Measurements from ENCODE around the gene TOMT. TPM values are rescaled to one million over a fixed set of nuclear protein-coding genes. Genes with fewer than 3 reads are reported as not detected.
"Not testable (repeated sequence)": the region's sequence is repeated elsewhere in the genome, so short reads cannot be mapped to it uniquely, and the experiment has no call there.

Gene TOMT
- total RNA-seq, 2 experiments from 2014 or later, result not detected

GRCh38 chr11:72144807-72145565 lies 39.3 kb downstream of the TOMT start:
- BruUV-seq (replicated peaks), result no TSS peak
- no peaks in the 10 kb centered on the region for H3K4me1 ChIP-seq (ENCODE audit: insufficient read depth, low read length, poor library complexity, severe bottlenecking)
- H2AFZ ChIP-seq (ENCODE audit: low read length), result no peak overlapping the region
- H3K4me2 ChIP-seq (ENCODE audit: low read length), result no peak overlapping the region
- H4K20me1 ChIP-seq (ENCODE audit: insufficient read depth, low read length), result no peaks in the 10 kb centered on the region
- intact Hi-C loops (cut with micrococcal nuclease; ENCODE audit: unreplicated experiment), result loop anchor here (1.0 kb wide), 2 partner anchors 120 to 168 kb away; no protein-coding TSS in a partner anchor
- no peak overlapping the region for H3K4me3 ChIP-seq (ENCODE audit: low read depth, low read length, poor library complexity, severe bottlenecking)
- H3K36me3 ChIP-seq (ENCODE audit: insufficient read depth, low read length), result no peaks in the 10 kb centered on the region
- no peaks in the 10 kb centered on the region for H3K79me2 ChIP-seq (ENCODE audit: insufficient read depth, low read depth, low read length)
- no peaks in the 10 kb centered on the region for H3K9me3 ChIP-seq (ENCODE audit: low read length)
- H3K9me2 ChIP-seq (ENCODE audit: insufficient read depth, low read length), result no peaks in the 10 kb centered on the region
- DNase-seq (ENCODE audit: low spot score), result no peak
- no peak overlapping the region for H3K27ac ChIP-seq (ENCODE audit: low read depth, low read length, poor library complexity, severe bottlenecking)
- CTCF ChIA-PET (ENCODE audit: unreplicated experiment), result no interaction called here
- POLR2A ChIA-PET, result interaction anchor here (0.7 kb wide), 2 partner anchors 67 to 163 kb away, joined by 3 to 5 read pairs; no protein-coding TSS in a partner anchor
- TF ChIP-seq CTCF (conservative IDR thresholded peaks at IDR 0.05; ENCODE audit: low read length) (no peak), EZH2phosphoT487 (IDR thresholded peaks at IDR 0.05; ENCODE audit: borderline replicate concordance, low read depth, low read length) (no peak)

- Histone ChIP-seq H3K4me3 (ENCODE audit: low read depth, low read length, poor library complexity, severe bottlenecking) (no peak overlapping the region), H4K20me1 (ENCODE audit: insufficient read depth, low read length) (no peaks in the 10 kb centered on the region), H2AFZ (ENCODE audit: low read length) (no peak overlapping the region), H3K79me2 (ENCODE audit: insufficient read depth, low read depth, low read length) (no peaks in the 10 kb centered on the region), H3K4me2 (ENCODE audit: low read length) (no peak overlapping the region), H3K4me1 (ENCODE audit: insufficient read depth, low read length, poor library complexity, severe bottlenecking) (no peaks in the 10 kb centered on the region), H3K27ac (ENCODE audit: low read depth, low read length, poor library complexity, severe bottlenecking) (no peak overlapping the region), H3K36me3 (ENCODE audit: insufficient read depth, low read length) (no peaks in the 10 kb centered on the region), H3K9me2 (ENCODE audit: insufficient read depth, low read length) (no peaks in the 10 kb centered on the region), H3K9me3 (ENCODE audit: low read length) (no peaks in the 10 kb centered on the region)
- ChIA-PET POLR2A (no interaction called here), CTCF (ENCODE audit: unreplicated experiment) (no interaction called here)
- intact Hi-C loops (cut with micrococcal nuclease; ENCODE audit: unreplicated experiment), result no loop called here
- no TSS peak for BruUV-seq (replicated peaks)
- no peak for TF ChIP-seq CTCF (conservative IDR thresholded peaks at IDR 0.05; ENCODE audit: low read length)
- no peak for DNase-seq (ENCODE audit: low spot score)
These were observed 40.9 kb downstream of the TOMT start for GRCh38 chr11:72146625-72147024.

- Histone ChIP-seq H4K20me1 (ENCODE audit: insufficient read depth, low read length) (no peaks in the 10 kb centered on the region), H3K36me3 (ENCODE audit: insufficient read depth, low read length) (no peaks in the 10 kb centered on the region), H3K27ac (ENCODE audit: low read depth, low read length, poor library complexity, severe bottlenecking) (no peak overlapping the region), H3K9me2 (ENCODE audit: insufficient read depth, low read length) (no peaks in the 10 kb centered on the region), H3K79me2 (ENCODE audit: insufficient read depth, low read depth, low read length) (no peaks in the 10 kb centered on the region), H2AFZ (ENCODE audit: low read length) (no peak overlapping the region), H3K4me2 (ENCODE audit: low read length) (no peak overlapping the region), H3K4me3 (ENCODE audit: low read depth, low read length, poor library complexity, severe bottlenecking) (no peak overlapping the region), H3K9me3 (ENCODE audit: low read length) (no peaks in the 10 kb centered on the region), H3K4me1 (ENCODE audit: insufficient read depth, low read length, poor library complexity, severe bottlenecking) (no peaks in the 10 kb centered on the region)
- no TSS peak for BruUV-seq (replicated peaks)
- POLR2A ChIA-PET, result no interaction called here
- TF ChIP-seq EZH2phosphoT487 (IDR thresholded peaks at IDR 0.05; ENCODE audit: borderline replicate concordance, low read depth, low read length), result no peak
- TF ChIP-seq CTCF (conservative IDR thresholded peaks at IDR 0.05; ENCODE audit: low read length), result no peak
- no peak for DNase-seq (ENCODE audit: low spot score)
- intact Hi-C loops (cut with micrococcal nuclease; ENCODE audit: unreplicated experiment), result no loop called here
- CTCF ChIA-PET (ENCODE audit: unreplicated experiment), result no interaction called here
These were observed 45.2 kb downstream of the TOMT start for GRCh38 chr11:72150882-72151281.

GRCh38 chr11:72153874-72154273 lies 48.1 kb downstream of the TOMT start:
- intact Hi-C loops (cut with micrococcal nuclease; ENCODE audit: unreplicated experiment); H3K79me2 ChIP-seq (ENCODE audit: insufficient read depth, low read depth, low read length); H3K9me3 ChIP-seq (ENCODE audit: low read length); CTCF ChIA-PET (ENCODE audit: unreplicated experiment); BruUV-seq (replicated peaks); H3K36me3 ChIP-seq (ENCODE audit: insufficient read depth, low read length); DNase-seq (ENCODE audit: low spot score); H4K20me1 ChIP-seq (ENCODE audit: insufficient read depth, low read length); POLR2A ChIA-PET; H3K4me1 ChIP-seq (ENCODE audit: insufficient read depth, low read length, poor library complexity, severe bottlenecking); H3K27ac ChIP-seq (ENCODE audit: low read depth, low read length, poor library complexity, severe bottlenecking); H2AFZ ChIP-seq (ENCODE audit: low read length); H3K9me2 ChIP-seq (ENCODE audit: insufficient read depth, low read length); H3K4me2 ChIP-seq (ENCODE audit: low read length); H3K4me3 ChIP-seq (ENCODE audit: low read depth, low read length, poor library complexity, severe bottlenecking): not testable (repeated sequence)

Measured in OCI-LY7 (cell line).